ENCODE results near the gene MECR. TPM values are rescaled to one million over a fixed set of nuclear protein-coding genes. Genes with fewer than 3 reads are reported as not detected.
A peak's percentile ranks its signal among the peaks of the same experiment; 100 is the strongest.

MECR gene
- total and polyA plus RNA-seq, 2 experiments from 2014 or later, result 25.7 to 32.3 TPM

GRCh38 chr1:29230204-29230552 lies 556 bp downstream of the MECR start:
- Histone ChIP-seq H3K4me3 (peak overlapping the region; percentile 83), H3K79me2 (replicated peaks; ENCODE audit: insufficient read depth) (peaks cover 18% of the 10 kb centered on the region), H3K36me3 (ENCODE audit: insufficient read depth) (no peaks in the 10 kb centered on the region), H2AFZ (peak overlapping the region; percentile 82), H3K27ac (ENCODE audit: low read depth) (no peak overlapping the region), H3K27me3 (ENCODE audit: insufficient read depth) (peaks cover 5% of the 10 kb centered on the region), H3K4me2 (peak overlapping the region; percentile 86), H3F3A (replicated peaks; ENCODE audit: low read depth) (no peaks in the 10 kb centered on the region), H3K9me2 (ENCODE audit: insufficient read depth) (no peaks in the 10 kb centered on the region), H3K4me1 (ENCODE audit: insufficient read depth) (peaks cover 8% of the 10 kb centered on the region), H4K20me1 (replicated peaks; ENCODE audit: insufficient read depth) (0 out of 2 replicates have a peak, but pooled peaks cover 3% of the 10 kb centered on the region)
- Mint-ChIP-seq H3K36me3 (ENCODE audit: low read depth) (no peaks in the 10 kb centered on the region), H3K4me3 (peak overlapping the region; percentile 97), H3K27ac (peak overlapping the region; percentile 91), H3K27me3 (ENCODE audit: insufficient read depth, low read depth, poor library complexity) (peaks cover 13% of the 10 kb centered on the region), H3K9me3 (no peaks in the 10 kb centered on the region), H3K4me1 (peaks cover 16% of the 10 kb centered on the region)
- no peak for DNase-seq (ENCODE audit: low spot score)
- ATAC-seq, result no peak
- TF ChIP-seq REST (IDR thresholded peaks at IDR 0.05; ENCODE audit: unreplicated experiment) (no peak), JUNB (IDR thresholded peaks at IDR 0.05; ENCODE audit: unreplicated experiment) (no peak), ETS1 (IDR thresholded peaks at IDR 0.05) (no peak), NANOG (IDR thresholded peaks at IDR 0.05; ENCODE audit: borderline replicate concordance) (no peak), STAT1 (IDR thresholded peaks at IDR 0.05; ENCODE audit: unreplicated experiment) (no peak), ZNF114 (CRISPR knock-in tag; IDR thresholded peaks at IDR 0.05) (no peak), EZH2 (IDR thresholded peaks at IDR 0.05; ENCODE audit: low read depth, unreplicated experiment) (no peak), CTCF (conservative IDR thresholded peaks at IDR 0.05; ENCODE audit: low read depth in 2 of 2) (no peak), POLR2AphosphoS5 (IDR thresholded peaks at IDR 0.05; ENCODE audit: low read depth) (no peak), ZNF331 (CRISPR knock-in tag; IDR thresholded peaks at IDR 0.05; ENCODE audit: low read depth) (no peak), CREB1 (CRISPR knock-in tag; IDR thresholded peaks at IDR 0.05; ENCODE audit: low read depth) (no peak), ZNF462 (CRISPR knock-in tag; IDR thresholded peaks at IDR 0.05) (no peak), EZH2phosphoT487 (IDR thresholded peaks at IDR 0.05; ENCODE audit: unreplicated experiment) (no peak)
